PC-9 (cell line): ENCODE results near the gene PRRC2B.

Experiments
- CTCF ChIP-seq: fragments of 200-600 bp; sonication (generic); conservative IDR thresholded peaks from 2 replicates; pipeline ENCODE4 v1.6.1; 2017; ENCODE audit warnings: mixed run types, antibody characterized with exemption, mild to moderate bottlenecking, moderate library complexity
- EZH2 ChIP-seq: fragments of 200-600 bp; sonication (generic); IDR thresholded peaks from 2 replicates; pipeline ENCODE4 v1.8.0; 2017; ENCODE audit warnings: antibody characterized with exemption, low read depth

- no peak for TF ChIP-seq CTCF
- no peak for TF ChIP-seq EZH2
These were observed 9.0 kb downstream of the PRRC2B start for GRCh38 chr9:131402738-131403492.
